H1 (cell line): ENCODE data around the gene ZFAND6. TPM values are rescaled to one million over a fixed set of nuclear protein-coding genes. Genes with fewer than 3 reads are reported as not detected.

ENCODE experiments used
- CTCF ChIA-PET: fragments of 300-600 bp; sonication (Branson Sonifier 250); formaldehyde crosslinking; loops from one replicate; lab custom pipeline; 2021; ENCODE audit not compliant: partially characterized antibody; lab: Charles Lee
- POLR2A ChIA-PET: fragments of 300-600 bp; sonication (Branson Sonifier 250); formaldehyde crosslinking; loops from one replicate; lab custom pipeline; 2021; ENCODE audit warnings: inconsistent platforms; ENCODE audit not compliant: partially characterized antibody; lab: Charles Lee
- DNase-seq, 2 experiments: peaks; one replicate each; pipeline versions ENCODE4 v3.0.0 to v3.0.0-alpha.2; 2010 to 2022; ENCODE audit warnings: low spot score in 2 of 2, low read depth in 1 of 2, mixed read lengths in 1 of 2
- FAIRE-seq: peaks from 2 replicates; lab custom pipeline; 2011; peaks lifted over from hg19 to GRCh38; lab: Jason Lieb, UNC
- H2AFZ ChIP-seq: 2 replicates; pipeline ENCODE4 v1.8.1; 2012; ENCODE audit warnings: low read length, inconsistent platforms
- H2AK5ac ChIP-seq: 2 replicates; pipeline ENCODE4 v1.6.1; 2013; ENCODE audit warnings: low read depth, low read length
- H2BK120ac ChIP-seq: replicated peaks from 2 replicates; pipeline ENCODE3; 2013; ENCODE audit warnings: low read depth, low read length, inconsistent platforms
- H2BK12ac ChIP-seq: 2 replicates; pipeline ENCODE4 v1.6.1; 2013; ENCODE audit warnings: low read depth, low read length
- H2BK15ac ChIP-seq: 2 replicates; pipeline ENCODE4 v1.6.1; 2013; ENCODE audit warnings: low read length
- H2BK20ac ChIP-seq: 2 replicates; pipeline ENCODE4 v1.6.1; 2013; ENCODE audit warnings: low read length
- H2BK5ac ChIP-seq: 2 replicates; pipeline ENCODE4 v1.6.1; 2013; ENCODE audit warnings: low read depth, low read length
- H3K14ac ChIP-seq: 2 replicates; pipeline ENCODE4 v1.6.1; 2013; ENCODE audit warnings: inconsistent platforms; ENCODE audit not compliant: insufficient read length
- H3K18ac ChIP-seq: 2 replicates; pipeline ENCODE4 v1.6.1; 2013; ENCODE audit warnings: low read length; ENCODE audit errors: extremely low read depth
- H3K23ac ChIP-seq: 2 replicates; pipeline ENCODE4 v1.6.1; 2013; ENCODE audit warnings: inconsistent platforms; ENCODE audit not compliant: insufficient read length
- H3K23me2 ChIP-seq: 2 replicates; pipeline ENCODE4 v1.6.1; 2013; ENCODE audit warnings: low read depth, low read length
- H3K27ac ChIP-seq: 2 replicates; pipeline ENCODE4 v1.6.1; 2011; ENCODE audit warnings: low read depth, low read length, inconsistent platforms
- H3K27me3 ChIP-seq, 4 experiments: replicated peaks in 1 of 4; 1 replicate in 1 of 4; 2 replicates in 3 of 4; pipeline versions ENCODE4 v1.6.1 to v1.8.1; 2011 to 2013; ENCODE audit warnings: low read length in 3 of 4, mild to moderate bottlenecking in 3 of 4, inconsistent platforms in 2 of 4, mixed read lengths in 2 of 4, moderate library complexity in 1 of 4; ENCODE audit not compliant: control insufficient read depth in 3 of 4, insufficient read depth in 3 of 4; ENCODE audit errors: extremely low read depth in 1 of 4
- H3K36me3 ChIP-seq, 4 experiments: 2 replicates each; pipeline versions ENCODE4 v1.6.1 to v1.8.1; 2011 to 2013; ENCODE audit warnings: mild to moderate bottlenecking in 4 of 4, low read length in 3 of 4, moderate library complexity in 2 of 4, control low read depth in 1 of 4, inconsistent platforms in 1 of 4; ENCODE audit not compliant: insufficient read depth in 4 of 4, control insufficient read depth in 2 of 4
- H3K4ac ChIP-seq: replicated peaks from 2 replicates; pipeline ENCODE3; 2013; ENCODE audit warnings: low read length, low read depth, mixed read lengths, inconsistent platforms; ENCODE audit not compliant: insufficient read length
- H3K4me1 ChIP-seq, 4 experiments: replicated peaks in 1 of 4; 1 replicate in 1 of 4; 2 replicates in 3 of 4; pipeline versions ENCODE4 v1.6.1 to v1.8.1; 2011 to 2013; ENCODE audit warnings: low read length in 3 of 4, inconsistent platforms in 2 of 4, mixed read lengths in 1 of 4; ENCODE audit not compliant: insufficient read depth in 4 of 4, control insufficient read depth in 3 of 4
- H3K4me2 ChIP-seq, 2 experiments: 2 replicates each; pipeline versions ENCODE4 v1.6.1 to v1.8.1; 2011 to 2013; ENCODE audit warnings: low read depth in 2 of 2, low read length in 2 of 2, control low read depth in 1 of 2, inconsistent platforms in 1 of 2, mild to moderate bottlenecking in 1 of 2; ENCODE audit not compliant: insufficient read depth in 1 of 2
- H3K4me3 ChIP-seq, 4 experiments: fragments of 200-600, 300-600 bp in 1 of 4; sonication (generic), shearing (Covaris generic), sonication (Bioruptor Twin) in 1 of 4; 2 replicates each; pipeline versions ENCODE4 v1.5.1 to v1.8.1; 2011 to 2016; ENCODE audit warnings: low read length in 4 of 4, low read depth in 3 of 4, control low read depth in 2 of 4, inconsistent platforms in 2 of 4, mild to moderate bottlenecking in 2 of 4, mixed read lengths in 1 of 4, moderate library complexity in 1 of 4; ENCODE audit not compliant: insufficient read depth in 2 of 4; ENCODE audit errors: extremely low read depth in 1 of 4
- H3K56ac ChIP-seq: replicated peaks from 2 replicates; pipeline ENCODE3; 2013; ENCODE audit warnings: low read depth, mild to moderate bottlenecking, mixed read lengths, low read length, inconsistent platforms; ENCODE audit not compliant: insufficient read length
- H3K79me1 ChIP-seq: 2 replicates; pipeline ENCODE4 v1.6.1; 2013; ENCODE audit warnings: low read depth, low read length, control low read depth
- H3K79me2 ChIP-seq, 2 experiments: 2 replicates each; pipeline versions ENCODE4 v1.6.1 to v1.8.1; 2012 to 2013; ENCODE audit warnings: low read length in 2 of 2, mild to moderate bottlenecking in 2 of 2, inconsistent platforms in 1 of 2; ENCODE audit not compliant: insufficient read depth in 2 of 2, control insufficient read depth in 1 of 2
- H3K9ac ChIP-seq, 4 experiments: replicated peaks in 1 of 4; 1 replicate in 1 of 4; 2 replicates in 3 of 4; pipeline versions ENCODE4 v1.6.1 to v1.8.1; 2011 to 2013; ENCODE audit warnings: low read depth in 3 of 4, low read length in 3 of 4, control low read depth in 2 of 4, mild to moderate bottlenecking in 2 of 4, moderate library complexity in 2 of 4, inconsistent platforms in 1 of 4; ENCODE audit errors: extremely low read depth in 1 of 4
- H3K9me3 ChIP-seq, 2 experiments: 2 replicates each; pipeline versions ENCODE4 v1.6.1 to v1.8.1; 2012 to 2013; ENCODE audit warnings: mild to moderate bottlenecking in 2 of 2, moderate library complexity in 2 of 2, control low read depth in 1 of 2, inconsistent platforms in 1 of 2, low read depth in 1 of 2, low read length in 1 of 2, mixed read lengths in 1 of 2; ENCODE audit not compliant: insufficient read depth in 2 of 2
- H4K20me1 ChIP-seq, 2 experiments: replicated peaks in 1 of 2; 2 replicates each; pipeline versions ENCODE3 to v1.8.1; 2011 to 2013; ENCODE audit warnings: inconsistent platforms in 2 of 2, low read length in 2 of 2, mild to moderate bottlenecking in 1 of 2; ENCODE audit not compliant: insufficient read depth in 2 of 2, control insufficient read depth in 1 of 2
- H4K5ac ChIP-seq: 2 replicates; pipeline ENCODE4 v1.6.1; 2013; ENCODE audit warnings: low read length, low read depth, mixed read lengths, inconsistent platforms; ENCODE audit not compliant: insufficient read length
- H4K8ac ChIP-seq: 2 replicates; pipeline ENCODE4 v1.8.0; 2013; ENCODE audit warnings: mild to moderate bottlenecking, moderate library complexity, low read length, inconsistent platforms; ENCODE audit not compliant: insufficient read depth; ENCODE audit errors: extremely low read depth
- H4K91ac ChIP-seq: replicated peaks from 2 replicates; pipeline ENCODE3; 2013; ENCODE audit warnings: low read length, mixed read lengths, inconsistent platforms; ENCODE audit not compliant: insufficient read length
- KDM5A ChIP-seq: fragments of 200-600 bp; IDR thresholded peaks from 2 replicates; pipeline ENCODE4 v1.7.1; 2012; ENCODE audit warnings: mild to moderate bottlenecking, low read length, inconsistent platforms, mixed read lengths
- RBBP5 ChIP-seq: IDR thresholded peaks from 2 replicates; pipeline ENCODE4 v1.7.1; 2012; ENCODE audit warnings: low read depth, mild to moderate bottlenecking, inconsistent platforms, low read length, moderate library complexity, borderline replicate concordance
- SIN3A ChIP-seq, 2 experiments: IDR thresholded peaks in 1 of 2; conservative IDR thresholded peaks in 1 of 2; 2 replicates each; pipeline ENCODE4 v1.6.1; 2011 to 2012; ENCODE audit warnings: low read length in 2 of 2, improper control_type of control experiment in 1 of 2, low read depth in 1 of 2, mild to moderate bottlenecking in 1 of 2
- SP1 ChIP-seq: IDR thresholded peaks from 2 replicates; pipeline ENCODE4 v1.6.1; 2011; ENCODE audit warnings: low read depth, low read length
- WGBS, 2 experiments: shearing (Covaris generic) in 1 of 2; methylation state at CpG; one replicate each; pipeline versions ENCODE4 v1.1.6 to v1.1.7; 2013 to 2015; ENCODE audit warnings: low lambda C conversion rate in 2 of 2, mixed read lengths in 2 of 2, inconsistent platforms in 1 of 2, low coverage in 1 of 2, missing lambda C conversion rate in 1 of 2; ENCODE audit not compliant: insufficient replicate concordance in 2 of 2, insufficient coverage in 1 of 2, insufficient read length in 1 of 2; ENCODE audit errors: extremely low coverage in 1 of 2, missing lambda C conversion rate in 1 of 2; 5-methylcytosine and 5-hydroxymethylcytosine counted together
- polyA plus RNA-seq, 7 experiments: library from polyadenylated mRNA; depleted of rRNA in 3 of 7; stranded (reverse) in 5 of 7; unstranded in 2 of 7; fragments of >200 nt in 5 of 7; fragments of 200-250 nt in 2 of 7; gene quantifications; 1 replicate in 5 of 7; 2 replicates in 1 of 7; 4 replicates in 1 of 7; pipeline versions ENCODE4 v1.2.1 to v1.2.3, GENCODE V29; 2011 to 2013; ENCODE audit warnings: missing spikeins in 2 of 7, mixed read lengths in 2 of 7
- total RNA-seq: library from RNA; stranded (reverse); fragmentation: NEBNext Ultra II Directional; extraction: Animal tissue kit (Norgen Biotek cat#: 25700); gene quantifications from 2 replicates; pipeline ENCODE4 v1.2.1, GENCODE V29; 2021
- TF ChIP-seq, protein P1 (sequence below): IDR thresholded peaks from 2 replicates; pipeline ENCODE4 v1.6.1; 2012; ENCODE audit warnings: low read length, inconsistent platforms

The ZFAND6 gene
- total and polyA plus RNA-seq, 2 of the 8 experiments (the other 6 are each of a cell fraction or from before 2014, with no cell fraction given), result 136 to 237 TPM

DNA sequence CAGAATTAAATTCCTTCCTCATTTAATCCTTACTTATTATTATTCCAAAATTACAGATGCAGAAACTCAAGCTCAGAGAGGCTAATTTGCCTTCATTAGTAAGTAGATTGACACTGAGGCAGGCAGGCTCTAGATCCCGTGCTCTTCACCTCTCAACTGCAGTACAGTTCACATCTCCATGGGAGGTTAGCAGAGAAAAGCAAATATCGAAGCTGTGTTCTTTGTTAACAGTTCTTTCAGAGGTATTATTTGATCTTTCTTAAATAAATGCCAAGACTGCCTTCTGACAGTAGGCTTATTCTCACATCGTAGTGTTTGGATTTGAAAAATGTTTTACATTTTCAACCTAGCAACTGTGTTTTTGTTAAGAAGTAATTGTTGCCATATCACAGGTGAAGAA lies 77.4 kb downstream of the ZFAND6 start:
- POLR2A ChIA-PET, result interaction anchor here (0.8 kb wide), 1 partner anchor 65 kb away, joined by 4 read pairs; no protein-coding TSS in a partner anchor
- 95% methylated on average over 3 of the region's 3 CpGs; no CpG with 5 or more reads in 1 of the 2 experiments for WGBS, 2 experiments
- no peak for FAIRE-seq

More for the DNA sequence above, 77.4 kb downstream of the ZFAND6 start:
- no peak for DNase-seq
- no peak overlapping the region for H3K4me2 ChIP-seq
- no peak overlapping the region for H3K18ac ChIP-seq
- H3K27me3 ChIP-seq, result no peaks in the 10 kb centered on the region
- no peak overlapping the region for H2AK5ac ChIP-seq
- no peak overlapping the region for H3K14ac ChIP-seq
- no peak overlapping the region for H3K4me3 ChIP-seq
- H3K36me3 ChIP-seq, result peaks cover 0 to 21% (median 10%) of the 10 kb centered on the region in 4 experiments; a peak in 5 of 8 replicates
- H3K9me3 ChIP-seq, result no peaks in the 10 kb centered on the region
- no peak for TF ChIP-seq KDM5A
- TF ChIP-seq, protein P1, sequence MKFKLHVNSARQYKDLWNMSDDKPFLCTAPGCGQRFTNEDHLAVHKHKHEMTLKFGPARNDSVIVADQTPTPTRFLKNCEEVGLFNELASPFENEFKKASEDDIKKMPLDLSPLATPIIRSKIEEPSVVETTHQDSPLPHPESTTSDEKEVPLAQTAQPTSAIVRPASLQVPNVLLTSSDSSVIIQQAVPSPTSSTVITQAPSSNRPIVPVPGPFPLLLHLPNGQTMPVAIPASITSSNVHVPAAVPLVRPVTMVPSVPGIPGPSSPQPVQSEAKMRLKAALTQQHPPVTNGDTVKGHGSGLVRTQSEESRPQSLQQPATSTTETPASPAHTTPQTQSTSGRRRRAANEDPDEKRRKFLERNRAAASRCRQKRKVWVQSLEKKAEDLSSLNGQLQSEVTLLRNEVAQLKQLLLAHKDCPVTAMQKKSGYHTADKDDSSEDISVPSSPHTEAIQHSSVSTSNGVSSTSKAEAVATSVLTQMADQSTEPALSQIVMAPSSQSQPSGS, result no peak
- no peak for TF ChIP-seq RBBP5
- no peak for TF ChIP-seq SIN3A (conservative IDR thresholded peaks at IDR 0.05 in 1 of 2, IDR thresholded peaks at IDR 0.05 in 1 of 2; ENCODE audit: low read depth in 1 of 2, low read length in 2 of 2)
- TF ChIP-seq SP1, result no peak
- H3K4ac ChIP-seq, result no peak overlapping the region
- H4K91ac ChIP-seq, result no peak overlapping the region
- no peaks in the 10 kb centered on the region for H3K23me2 ChIP-seq
- H2BK5ac ChIP-seq, result no peak overlapping the region
- no peak overlapping the region for H2BK15ac ChIP-seq
- no peak overlapping the region for H3K27ac ChIP-seq
- no peak overlapping the region for H4K5ac ChIP-seq
- CTCF ChIA-PET, result interaction anchor here (1.0 kb wide), 1 partner anchor 11 kb away, joined by 3 read pairs; no protein-coding TSS in a partner anchor
- H2BK20ac ChIP-seq, result no peak overlapping the region
- H2BK12ac ChIP-seq, result no peak overlapping the region
- no peaks in the 10 kb centered on the region for H3K79me2 ChIP-seq
- H3K9ac ChIP-seq, result no peak overlapping the region
- H2AFZ ChIP-seq, result no peak overlapping the region
- H3K4me1 ChIP-seq, result no peaks in the 10 kb centered on the region
- H2BK120ac ChIP-seq, result no peak overlapping the region
- H3K23ac ChIP-seq, result no peak overlapping the region
- no peak overlapping the region for H4K8ac ChIP-seq
- no peaks in the 10 kb centered on the region for H3K79me1 ChIP-seq
- H4K20me1 ChIP-seq, result no peaks in the 10 kb centered on the region
- no peak overlapping the region for H3K56ac ChIP-seq
